ENCODE data around the gene LGALS13. TPM values are rescaled to one million over a fixed set of nuclear protein-coding genes. Genes with fewer than 3 reads are reported as not detected.

The LGALS13 gene
- total RNA-seq, 1 experiment from 2014 or later = not detected

GRCh38 chr19:39582442-39582841 lies 19.9 kb upstream of the LGALS13 start:
- ChIA-PET CTCF (no interaction called here), POLR2A (no interaction called here), RAD21 (ENCODE audit: low non-redundant PET in 1 of 2, low total read pairs in 2 of 2, uncharacterized antibody in 2 of 2, unreplicated experiment in 2 of 2) (no interaction called here)
- Histone ChIP-seq H3K27me3 (ENCODE audit: insufficient read depth, low read length) (peaks cover 32% of the 10 kb centered on the region; the same call in 1 of the 2 replicates), H3K36me3 (ENCODE audit: control insufficient read depth in 1 of 2, insufficient read depth in 2 of 2, low read length in 2 of 2) (no peaks in the 10 kb centered on the region), H3K9me2 (ENCODE audit: insufficient read depth) (no peaks in the 10 kb centered on the region), H3K4me2 (ENCODE audit: low read length) (no peak overlapping the region), H3K79me2 (ENCODE audit: insufficient read depth, low read length) (no peaks in the 10 kb centered on the region), H3K9me3 (ENCODE audit: control insufficient read depth in 1 of 2, insufficient read depth in 1 of 2, low read depth in 1 of 2, low read length in 2 of 2) (no peaks in the 10 kb centered on the region), H3K27ac (ENCODE audit: low read depth, low read length) (no peak overlapping the region), H4K20me1 (ENCODE audit: insufficient read depth) (no peaks in the 10 kb centered on the region), H3K4me3 (replicated peaks in 1 of 2; ENCODE audit: low read depth in 1 of 2, low read length in 2 of 2) (no peak overlapping the region), H3K4me1 (ENCODE audit: control insufficient read depth in 1 of 2, insufficient read depth in 2 of 2, low read length in 2 of 2) (no peaks in the 10 kb centered on the region), H2AFZ (ENCODE audit: low read depth, low read length, poor library complexity, severe bottlenecking) (no peak overlapping the region), H3K9ac (ENCODE audit: low read length) (no peak overlapping the region)
- ATAC-seq (no peak), DNase-seq (ENCODE audit: low read depth, low spot score) (no peak)
- TF ChIP-seq RAD21 (IDR thresholded peaks at IDR 0.05; ENCODE audit: low read depth) = no peak
- no peak for TF ChIP-seq SP1 (IDR thresholded peaks at IDR 0.05; ENCODE audit: low read depth)
- no peak for TF ChIP-seq CBX3 (IDR thresholded peaks at IDR 0.05; ENCODE audit: low read depth)
- TF ChIP-seq CTCF (IDR thresholded peaks at IDR 0.05 in 2 of 3, conservative IDR thresholded peaks at IDR 0.05 in 1 of 3; ENCODE audit: borderline replicate concordance in 1 of 3, insufficient read depth in 1 of 3, low read depth in 2 of 3, low read length in 2 of 3) = no peak
- TF ChIP-seq POLR2AphosphoS5 (IDR thresholded peaks at IDR 0.05; ENCODE audit: low read depth, low read length) = no peak
- TF ChIP-seq SIN3A (IDR thresholded peaks at IDR 0.05; ENCODE audit: low read depth) = no peak
- TF ChIP-seq ZBTB33 (IDR thresholded peaks at IDR 0.05; ENCODE audit: extremely low read depth, insufficient replicate concordance, low read length) = no peak
- no peak for TF ChIP-seq EZH2 (IDR thresholded peaks at IDR 0.05)
- TF ChIP-seq EZH2phosphoT487 (IDR thresholded peaks at IDR 0.05; ENCODE audit: borderline replicate concordance) = no peak
- no peak for TF ChIP-seq ELF1 (IDR thresholded peaks at IDR 0.05; ENCODE audit: borderline replicate concordance, low read depth)
- TF ChIP-seq ZNF274 (IDR thresholded peaks at IDR 0.05; ENCODE audit: low read depth, low read length) = no peak
- no peak for TF ChIP-seq POLR2A (IDR thresholded peaks at IDR 0.05; ENCODE audit: borderline replicate concordance, extremely low read depth, insufficient read depth, insufficient read length)
- TF ChIP-seq SRF (IDR thresholded peaks at IDR 0.05; ENCODE audit: low read depth) = no peak
- no peak for TF ChIP-seq JUND (IDR thresholded peaks at IDR 0.05)
- intact Hi-C loops (cut with micrococcal nuclease) = no loop called here
- BruUV-seq (replicated peaks) = no TSS peak
